MM.1S (cell line): ENCODE results near the gene TMPRSS6.

Experiments
- CTCF ChIP-seq: fragments of 300-600 bp; sonication (generic); IDR thresholded peaks from 2 replicates; pipeline ENCODE4 v1.5.1; 2016; ENCODE audit warnings: antibody characterized with exemption, low read length, mixed read lengths
- EZH2phosphoT487 ChIP-seq: fragments of 300-600 bp; sonication (generic); IDR thresholded peaks from 2 replicates; pipeline ENCODE4 v1.6.1; 2018; ENCODE audit warnings: antibody characterized with exemption, low read length

GRCh38 chr22:37082251-37082873 lies 27.2 kb downstream of the TMPRSS6 start:
- TF ChIP-seq CTCF (no peak), EZH2phosphoT487 (no peak)
